Measurements from ENCODE around the gene PBX4. TPM values are rescaled to one million over a fixed set of nuclear protein-coding genes. Genes with fewer than 3 reads are reported as not detected.

PBX4 gene
- total and polyA plus RNA-seq, 10 of the 15 experiments (the other 5 are each of a cell fraction or from before 2014, with no cell fraction given): 0.18 to 17.3 (median 4.2) TPM

DNA sequence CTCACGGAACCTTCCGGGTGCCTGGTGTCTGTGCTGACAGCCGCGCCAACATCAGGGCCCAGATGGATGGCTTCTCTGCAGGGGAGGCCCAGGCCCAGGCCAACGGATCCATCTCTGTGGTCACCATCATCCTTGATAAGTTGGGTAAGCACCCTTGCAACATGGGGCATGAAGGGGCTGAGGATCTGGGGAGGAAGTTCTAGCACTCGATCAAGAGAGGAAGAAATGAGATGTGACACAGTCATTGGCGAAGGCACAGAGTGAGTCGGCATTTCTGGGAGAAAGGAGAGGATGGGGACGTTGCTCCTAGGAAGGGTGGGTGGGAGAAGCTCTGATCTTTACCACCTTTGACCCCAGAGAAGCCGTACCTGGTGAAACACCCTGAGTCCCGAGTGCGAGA, 76.0 kb downstream of the PBX4 start:
- no peak for FAIRE-seq
- CTCF ChIA-PET: interaction anchor here (0.9 to 1.0 kb wide), 3 partner anchors 9 to 102 kb away, joined by 3 to 6 read pairs (median 3); partner anchors contain the start of gene GMIP
- RAD21 ChIA-PET (ENCODE audit: unreplicated experiment): no interaction called here

More for the DNA sequence above, 76.0 kb downstream of the PBX4 start:
- Histone ChIP-seq H3K4me3 (no peak overlapping the region), H3K79me2 (ENCODE audit: control insufficient read depth, insufficient read depth, low read length) (no peaks in the 10 kb centered on the region), H3K4me2 (ENCODE audit: control insufficient read depth, insufficient read depth) (no peak overlapping the region), H3K36me3 (ENCODE audit: control insufficient read depth in 2 of 2, insufficient read depth in 2 of 2, low read length in 1 of 2) (no peaks in the 10 kb centered on the region), H3K4me1 (ENCODE audit: control insufficient read depth, insufficient read depth, low read length) (peaks cover 3% of the 10 kb centered on the region), H2AFZ (ENCODE audit: control insufficient read depth, low read depth, low read length) (no peak overlapping the region), H3K27me3 (replicated peaks in 1 of 2; ENCODE audit: control insufficient read depth in 2 of 2, insufficient read depth in 2 of 2, low read length in 1 of 2) (peaks cover 0 to 3% of the 10 kb centered on the region in 2 experiments; a peak in 1 of 4 replicates), H3K27ac (ENCODE audit: control insufficient read depth, insufficient read depth) (no peak overlapping the region), H3K9ac (ENCODE audit: control insufficient read depth, insufficient read depth, low read length) (no peak overlapping the region), H3K9me3 (replicated peaks; ENCODE audit: control insufficient read depth, insufficient read depth, low read length) (no peaks in the 10 kb centered on the region; the same call in 2 of the 3 replicates), H4K20me1 (ENCODE audit: control insufficient read depth, insufficient read depth) (no peaks in the 10 kb centered on the region)
- intact Hi-C loops (cut with micrococcal nuclease; ENCODE audit: unreplicated experiment) (no loop called here), in situ Hi-C loops (cut with MboI) (loop anchor here (25.0 kb wide), 4 partner anchors 870 to 1495 kb away; partner anchors contain the start of genes ZNF66 and ZNF737)
- no TSS peak for BruUV-seq (replicated peaks)
- ATAC-seq: no peak
- ChIA-PET SMC1A (ENCODE audit: uncharacterized antibody, unreplicated experiment) (no interaction called here), POLR2A (no interaction called here)
- TF ChIP-seq, protein P1, sequence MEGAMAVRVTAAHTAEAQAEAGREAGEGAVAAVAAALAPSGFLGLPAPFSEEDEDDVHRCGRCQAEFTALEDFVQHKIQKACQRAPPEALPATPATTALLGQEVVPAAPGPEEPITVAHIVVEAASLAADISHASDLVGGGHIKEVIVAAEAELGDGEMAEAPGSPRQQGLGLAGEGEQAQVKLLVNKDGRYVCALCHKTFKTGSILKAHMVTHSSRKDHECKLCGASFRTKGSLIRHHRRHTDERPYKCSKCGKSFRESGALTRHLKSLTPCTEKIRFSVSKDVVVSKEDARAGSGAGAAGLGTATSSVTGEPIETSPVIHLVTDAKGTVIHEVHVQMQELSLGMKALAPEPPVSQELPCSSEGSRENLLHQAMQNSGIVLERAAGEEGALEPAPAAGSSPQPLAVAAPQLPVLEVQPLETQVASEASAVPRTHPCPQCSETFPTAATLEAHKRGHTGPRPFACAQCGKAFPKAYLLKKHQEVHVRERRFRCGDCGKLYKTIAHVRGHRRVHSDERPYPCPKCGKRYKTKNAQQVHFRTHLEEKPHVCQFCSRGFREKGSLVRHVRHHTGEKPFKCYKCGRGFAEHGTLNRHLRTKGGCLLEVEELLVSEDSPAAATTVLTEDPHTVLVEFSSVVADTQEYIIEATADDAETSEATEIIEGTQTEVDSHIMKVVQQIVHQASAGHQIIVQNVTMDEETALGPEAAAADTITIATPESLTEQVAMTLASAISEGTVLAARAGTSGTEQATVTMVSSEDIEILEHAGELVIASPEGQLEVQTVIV (IDR thresholded peaks at IDR 0.05; ENCODE audit: borderline replicate concordance, partially characterized antibody): no peak
- no peak for TF ChIP-seq CREB1 (IDR thresholded peaks at IDR 0.05; ENCODE audit: low read depth)
- TF ChIP-seq YBX1 (IDR thresholded peaks at IDR 0.05): no peak
- TF ChIP-seq, protein P2, sequence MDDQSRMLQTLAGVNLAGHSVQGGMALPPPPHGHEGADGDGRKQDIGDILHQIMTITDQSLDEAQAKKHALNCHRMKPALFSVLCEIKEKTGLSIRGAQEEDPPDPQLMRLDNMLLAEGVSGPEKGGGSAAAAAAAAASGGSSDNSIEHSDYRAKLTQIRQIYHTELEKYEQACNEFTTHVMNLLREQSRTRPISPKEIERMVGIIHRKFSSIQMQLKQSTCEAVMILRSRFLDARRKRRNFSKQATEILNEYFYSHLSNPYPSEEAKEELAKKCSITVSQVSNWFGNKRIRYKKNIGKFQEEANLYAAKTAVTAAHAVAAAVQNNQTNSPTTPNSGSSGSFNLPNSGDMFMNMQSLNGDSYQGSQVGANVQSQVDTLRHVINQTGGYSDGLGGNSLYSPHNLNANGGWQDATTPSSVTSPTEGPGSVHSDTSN (IDR thresholded peaks at IDR 0.05; ENCODE audit: insufficient replicate concordance, low read depth, low read length): no peak
- no peak for TF ChIP-seq POU2F2 (IDR thresholded peaks at IDR 0.05; ENCODE audit: borderline replicate concordance, low read depth, low read length)
- TF ChIP-seq TARDBP (IDR thresholded peaks at IDR 0.05; ENCODE audit: borderline replicate concordance): no peak
- TF ChIP-seq, protein P3, sequence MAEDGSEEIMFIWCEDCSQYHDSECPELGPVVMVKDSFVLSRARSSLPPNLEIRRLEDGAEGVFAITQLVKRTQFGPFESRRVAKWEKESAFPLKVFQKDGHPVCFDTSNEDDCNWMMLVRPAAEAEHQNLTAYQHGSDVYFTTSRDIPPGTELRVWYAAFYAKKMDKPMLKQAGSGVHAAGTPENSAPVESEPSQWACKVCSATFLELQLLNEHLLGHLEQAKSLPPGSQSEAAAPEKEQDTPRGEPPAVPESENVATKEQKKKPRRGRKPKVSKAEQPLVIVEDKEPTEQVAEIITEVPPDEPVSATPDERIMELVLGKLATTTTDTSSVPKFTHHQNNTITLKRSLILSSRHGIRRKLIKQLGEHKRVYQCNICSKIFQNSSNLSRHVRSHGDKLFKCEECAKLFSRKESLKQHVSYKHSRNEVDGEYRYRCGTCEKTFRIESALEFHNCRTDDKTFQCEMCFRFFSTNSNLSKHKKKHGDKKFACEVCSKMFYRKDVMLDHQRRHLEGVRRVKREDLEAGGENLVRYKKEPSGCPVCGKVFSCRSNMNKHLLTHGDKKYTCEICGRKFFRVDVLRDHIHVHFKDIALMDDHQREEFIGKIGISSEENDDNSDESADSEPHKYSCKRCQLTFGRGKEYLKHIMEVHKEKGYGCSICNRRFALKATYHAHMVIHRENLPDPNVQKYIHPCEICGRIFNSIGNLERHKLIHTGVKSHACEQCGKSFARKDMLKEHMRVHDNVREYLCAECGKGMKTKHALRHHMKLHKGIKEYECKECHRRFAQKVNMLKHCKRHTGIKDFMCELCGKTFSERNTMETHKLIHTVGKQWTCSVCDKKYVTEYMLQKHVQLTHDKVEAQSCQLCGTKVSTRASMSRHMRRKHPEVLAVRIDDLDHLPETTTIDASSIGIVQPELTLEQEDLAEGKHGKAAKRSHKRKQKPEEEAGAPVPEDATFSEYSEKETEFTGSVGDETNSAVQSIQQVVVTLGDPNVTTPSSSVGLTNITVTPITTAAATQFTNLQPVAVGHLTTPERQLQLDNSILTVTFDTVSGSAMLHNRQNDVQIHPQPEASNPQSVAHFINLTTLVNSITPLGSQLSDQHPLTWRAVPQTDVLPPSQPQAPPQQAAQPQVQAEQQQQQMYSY (CRISPR knock-in tag; IDR thresholded peaks at IDR 0.05): no peak
- TF ChIP-seq IKZF1 (conservative IDR thresholded peaks at IDR 0.05): no peak
- no peak for TF ChIP-seq YY1 (IDR thresholded peaks at IDR 0.05; ENCODE audit: low read depth, low read length)
- no peak for TF ChIP-seq ZNF274 (IDR thresholded peaks at IDR 0.05; ENCODE audit: insufficient read depth, insufficient read length)
- TF ChIP-seq CEBPB (IDR thresholded peaks at IDR 0.05; ENCODE audit: borderline replicate concordance in 1 of 2, low read depth in 2 of 2, low read length in 2 of 2): no peak
- no peak for TF ChIP-seq MEF2B (IDR thresholded peaks at IDR 0.05; ENCODE audit: partially characterized antibody, poor library complexity, severe bottlenecking)
- TF ChIP-seq POLR2A (IDR thresholded peaks at IDR 0.05; ENCODE audit: low read depth, low read length): no peak
- TF ChIP-seq, protein P4, sequence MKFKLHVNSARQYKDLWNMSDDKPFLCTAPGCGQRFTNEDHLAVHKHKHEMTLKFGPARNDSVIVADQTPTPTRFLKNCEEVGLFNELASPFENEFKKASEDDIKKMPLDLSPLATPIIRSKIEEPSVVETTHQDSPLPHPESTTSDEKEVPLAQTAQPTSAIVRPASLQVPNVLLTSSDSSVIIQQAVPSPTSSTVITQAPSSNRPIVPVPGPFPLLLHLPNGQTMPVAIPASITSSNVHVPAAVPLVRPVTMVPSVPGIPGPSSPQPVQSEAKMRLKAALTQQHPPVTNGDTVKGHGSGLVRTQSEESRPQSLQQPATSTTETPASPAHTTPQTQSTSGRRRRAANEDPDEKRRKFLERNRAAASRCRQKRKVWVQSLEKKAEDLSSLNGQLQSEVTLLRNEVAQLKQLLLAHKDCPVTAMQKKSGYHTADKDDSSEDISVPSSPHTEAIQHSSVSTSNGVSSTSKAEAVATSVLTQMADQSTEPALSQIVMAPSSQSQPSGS (IDR thresholded peaks at IDR 0.05; ENCODE audit: low read length): no peak
- 63% methylated on average over 11 of the region's 12 CpGs for whole genome bisulfite sequencing (ENCODE audit: insufficient coverage, insufficient replicate concordance, low lambda C conversion rate, missing lambda C conversion rate)
- no peak for DNase-seq (ENCODE audit: low read depth, low spot score)
